ENCODE results near the gene BCAN.

Gene BCAN

DNA sequence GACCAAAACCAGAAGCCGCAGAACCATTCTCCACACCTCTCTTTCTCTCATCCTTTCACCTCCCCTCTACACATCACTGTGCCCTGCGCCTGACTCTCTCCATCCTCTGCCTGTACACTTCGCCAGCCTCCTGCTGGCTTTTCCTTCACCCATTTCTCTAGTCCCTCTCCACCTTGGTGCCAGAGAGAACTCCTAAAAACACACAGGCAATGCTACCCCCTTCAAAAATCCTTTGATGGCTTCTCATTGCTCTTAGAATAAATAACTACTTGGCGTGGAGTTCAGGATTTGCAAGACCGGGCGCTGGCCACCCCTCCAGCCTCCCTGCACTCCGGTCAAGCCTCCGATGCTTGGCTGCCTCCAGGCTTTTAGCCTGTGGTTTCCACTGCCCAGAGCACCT lies 54.8 kb downstream of the BCAN start:
- DNase-seq (ENCODE audit: low read depth in 1 of 2, low spot score in 1 of 2), result peak in 1 of 2 experiments; percentile 69
- TF ChIP-seq JUND (IDR thresholded peaks at IDR 0.05; ENCODE audit: low read depth), result no peak
- in situ Hi-C loops (cut with HindIII; ENCODE audit: low pct_unique_long_range_greater_than_20kb, low sequenced_read_pairs), result no loop called here

DNA sequence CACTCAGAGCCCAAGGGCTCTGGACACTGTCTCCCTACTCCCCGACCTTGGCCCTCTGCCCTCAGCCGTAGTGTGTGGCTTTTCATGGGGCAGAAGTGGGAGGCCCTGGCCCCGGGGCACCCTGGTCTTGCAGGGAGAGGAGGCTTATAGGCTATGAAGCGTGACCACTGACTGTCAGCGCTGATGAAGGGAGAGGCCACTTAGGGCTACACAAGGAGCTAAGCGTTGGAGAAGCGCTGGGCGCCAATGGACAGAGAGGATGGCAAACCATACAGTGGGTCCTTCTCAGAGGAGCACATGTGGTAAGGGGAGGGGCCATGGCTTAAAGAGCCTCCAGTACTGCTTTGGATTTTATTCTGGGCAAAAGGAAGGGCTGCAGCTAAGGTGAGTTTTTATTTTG lies 55.6 kb downstream of the BCAN start:
- TF ChIP-seq JUND (IDR thresholded peaks at IDR 0.05; ENCODE audit: low read depth), result no peak
- in situ Hi-C loops (cut with HindIII; ENCODE audit: low pct_unique_long_range_greater_than_20kb, low sequenced_read_pairs), result no loop called here
- peak in 1 of 2 experiments; percentile 84 for DNase-seq (ENCODE audit: low read depth in 1 of 2, low spot score in 1 of 2)

DNA sequence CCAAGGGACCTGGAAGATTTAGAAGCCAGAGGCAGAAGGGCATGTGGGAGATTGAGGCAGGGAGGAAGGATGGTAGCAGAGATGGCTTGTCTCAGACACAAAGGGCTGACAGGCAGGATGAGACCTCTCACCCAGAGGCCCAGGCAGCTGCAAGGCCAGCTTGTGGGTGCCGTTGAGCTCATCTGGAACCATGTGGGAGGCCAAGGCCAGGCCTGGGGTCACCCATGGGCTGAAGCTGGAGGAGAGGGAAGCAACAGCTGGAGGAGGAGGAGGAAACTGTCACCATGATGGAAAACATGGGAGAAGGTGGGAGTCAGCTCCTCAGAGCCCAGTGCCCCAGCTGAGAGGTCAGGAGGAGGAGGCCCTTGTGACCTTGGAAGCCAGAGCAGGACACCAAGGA lies 57.1 kb downstream of the BCAN start:
- DNase-seq (ENCODE audit: low read depth in 1 of 2, low spot score in 1 of 2), result no peak
- in situ Hi-C loops (cut with HindIII; ENCODE audit: low pct_unique_long_range_greater_than_20kb, low sequenced_read_pairs), result no loop called here
- no peak for TF ChIP-seq JUND (IDR thresholded peaks at IDR 0.05; ENCODE audit: low read depth)

DNA sequence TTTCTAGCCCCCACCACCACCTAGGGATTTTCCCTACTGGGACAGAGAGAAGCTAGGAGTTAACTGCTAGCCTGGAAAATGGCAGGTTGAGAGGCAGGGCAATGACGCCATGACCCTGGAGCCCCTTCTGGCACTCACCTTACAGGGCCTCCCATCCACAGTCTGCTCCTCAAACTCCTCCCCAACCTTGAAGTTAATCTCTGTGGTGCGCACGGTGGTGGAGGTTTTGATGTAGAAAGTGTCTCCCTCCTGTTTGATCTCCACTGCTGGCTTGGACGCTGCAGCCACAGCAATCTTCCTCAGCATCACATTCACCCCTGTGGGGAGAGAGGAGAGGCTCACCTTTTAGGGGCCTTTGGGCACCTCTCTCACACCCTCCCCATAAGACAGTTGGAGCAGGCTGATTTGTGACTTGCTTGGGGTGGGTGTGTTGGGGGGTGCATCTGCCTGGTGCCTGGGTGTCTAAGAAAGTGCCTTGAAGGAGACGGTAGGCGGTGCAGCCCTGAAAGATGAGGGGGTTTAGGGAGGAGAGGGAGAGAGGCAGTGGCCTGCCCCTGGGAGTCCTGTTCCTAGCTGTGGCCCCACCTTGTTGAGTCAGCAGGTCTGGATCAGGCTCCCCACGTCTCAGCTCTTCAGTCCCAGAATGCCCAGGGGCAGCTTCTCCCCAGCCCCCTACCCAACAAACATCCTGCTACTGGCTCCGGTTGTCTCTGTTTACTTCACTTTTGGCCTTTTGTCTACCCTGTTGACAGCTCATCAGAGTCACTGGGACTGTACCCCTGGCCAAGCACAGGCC lies 59.0 kb downstream of the BCAN start:
- no peak for DNase-seq (ENCODE audit: low read depth in 1 of 2, low spot score in 1 of 2)
- no peak for TF ChIP-seq JUND (IDR thresholded peaks at IDR 0.05; ENCODE audit: low read depth)
- in situ Hi-C loops (cut with HindIII; ENCODE audit: low pct_unique_long_range_greater_than_20kb, low sequenced_read_pairs), result no loop called here

DNA sequence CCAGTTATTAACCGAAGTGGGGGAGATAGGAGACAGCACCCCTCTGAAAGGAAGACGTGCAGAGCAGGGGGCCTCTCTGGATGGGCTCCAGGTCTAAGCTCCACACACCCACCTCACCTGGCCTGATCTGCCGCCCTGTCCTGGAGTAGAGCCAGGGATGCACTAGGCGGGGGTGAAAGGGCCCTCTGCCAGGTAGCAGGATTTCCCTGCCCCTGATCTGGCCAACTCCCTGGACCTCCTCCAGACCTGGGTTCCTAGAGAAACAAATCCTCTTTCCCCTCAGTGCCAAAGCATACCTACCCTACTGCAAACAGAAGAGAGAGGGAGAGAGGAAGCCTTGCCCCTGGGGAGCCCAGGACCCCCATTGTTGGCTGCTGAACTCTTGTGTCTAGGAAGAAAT lies 61.4 kb downstream of the BCAN start:
- no peak for TF ChIP-seq JUND (IDR thresholded peaks at IDR 0.05; ENCODE audit: low read depth)
- in situ Hi-C loops (cut with HindIII; ENCODE audit: low pct_unique_long_range_greater_than_20kb, low sequenced_read_pairs), result no loop called here
- no peak for DNase-seq (ENCODE audit: low read depth in 1 of 2, low spot score in 1 of 2)

DNA sequence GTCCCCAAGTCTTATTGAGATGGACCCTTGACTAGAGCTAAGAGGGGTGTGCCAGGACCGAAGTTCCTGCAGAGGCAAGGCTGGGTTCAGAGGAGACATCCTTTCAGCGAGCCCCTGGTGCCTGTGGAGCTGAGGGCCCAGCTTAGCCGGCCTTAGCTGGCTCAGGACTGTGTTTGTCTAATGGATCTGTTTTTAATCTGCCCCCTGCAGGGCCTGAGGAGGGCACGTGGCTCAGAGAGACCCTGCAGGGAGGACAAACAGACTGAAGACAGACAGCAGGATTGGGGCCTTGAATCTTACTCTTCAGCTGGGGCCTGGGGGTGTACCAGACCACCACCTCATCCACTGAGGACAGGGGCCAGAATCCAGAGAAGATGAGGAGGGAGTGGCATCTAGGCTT lies 61.8 kb downstream of the BCAN start:
- no peak for DNase-seq (ENCODE audit: low read depth in 1 of 2, low spot score in 1 of 2)
- in situ Hi-C loops (cut with HindIII; ENCODE audit: low pct_unique_long_range_greater_than_20kb, low sequenced_read_pairs), result no loop called here
- no peak for TF ChIP-seq JUND (IDR thresholded peaks at IDR 0.05; ENCODE audit: low read depth)

DNA sequence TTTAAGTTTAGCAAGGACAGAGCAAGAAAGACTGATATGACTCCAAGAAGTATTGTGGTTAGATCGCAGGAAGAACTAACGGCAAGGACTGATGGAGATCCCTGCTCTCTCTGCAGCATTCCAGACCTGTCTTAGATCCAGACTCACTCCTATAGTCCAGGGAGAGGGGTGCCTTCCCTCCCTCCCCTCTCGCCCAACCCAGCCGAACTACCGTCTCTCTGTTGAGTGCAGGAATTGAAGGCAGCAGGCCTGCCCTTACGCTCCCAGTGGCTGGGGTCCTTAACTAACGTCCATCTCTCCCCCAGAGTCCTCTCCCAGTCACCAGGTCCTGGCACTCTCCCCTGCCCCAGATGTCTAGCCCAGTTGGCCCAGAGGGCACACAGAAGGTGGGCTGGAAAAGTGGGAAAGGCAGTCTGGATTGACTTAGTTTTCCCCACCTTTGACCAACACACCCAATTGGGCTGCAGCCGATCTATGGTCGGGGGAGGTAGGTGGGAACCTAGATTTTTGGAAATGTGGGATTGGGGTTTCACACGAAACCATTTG lies 62.3 kb downstream of the BCAN start:
- in situ Hi-C loops (cut with HindIII; ENCODE audit: low pct_unique_long_range_greater_than_20kb, low sequenced_read_pairs), result no loop called here
- DNase-seq (ENCODE audit: low read depth in 1 of 2, low spot score in 1 of 2), result no peak
- no peak for TF ChIP-seq JUND (IDR thresholded peaks at IDR 0.05; ENCODE audit: low read depth)

DNA sequence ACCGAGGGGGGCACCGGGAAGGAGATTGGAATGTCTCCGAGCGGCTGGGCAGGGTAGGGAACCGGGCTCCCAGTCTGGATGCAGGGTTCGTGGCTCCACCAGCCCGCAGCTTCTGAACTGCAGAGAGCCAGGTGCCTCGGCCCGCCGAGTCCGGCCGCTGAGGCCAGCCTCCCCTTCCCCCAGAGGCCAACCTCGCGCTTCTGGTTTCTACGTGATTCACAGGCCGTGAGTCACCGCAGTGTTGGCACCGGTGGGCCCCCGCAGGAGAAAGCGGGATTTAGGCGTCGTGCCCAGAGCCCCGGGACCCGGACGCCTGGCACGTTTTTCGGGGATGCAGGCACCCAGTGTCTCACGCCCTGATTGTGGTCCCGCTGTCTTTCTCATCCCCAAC lies 63.0 kb downstream of the BCAN start:
- in situ Hi-C loops (cut with HindIII; ENCODE audit: low pct_unique_long_range_greater_than_20kb, low sequenced_read_pairs), result no loop called here
- DNase-seq (ENCODE audit: low read depth in 1 of 2, low spot score in 1 of 2), result peak in 1 of 2 experiments; percentile 74
- TF ChIP-seq JUND (IDR thresholded peaks at IDR 0.05; ENCODE audit: low read depth), result no peak

DNA sequence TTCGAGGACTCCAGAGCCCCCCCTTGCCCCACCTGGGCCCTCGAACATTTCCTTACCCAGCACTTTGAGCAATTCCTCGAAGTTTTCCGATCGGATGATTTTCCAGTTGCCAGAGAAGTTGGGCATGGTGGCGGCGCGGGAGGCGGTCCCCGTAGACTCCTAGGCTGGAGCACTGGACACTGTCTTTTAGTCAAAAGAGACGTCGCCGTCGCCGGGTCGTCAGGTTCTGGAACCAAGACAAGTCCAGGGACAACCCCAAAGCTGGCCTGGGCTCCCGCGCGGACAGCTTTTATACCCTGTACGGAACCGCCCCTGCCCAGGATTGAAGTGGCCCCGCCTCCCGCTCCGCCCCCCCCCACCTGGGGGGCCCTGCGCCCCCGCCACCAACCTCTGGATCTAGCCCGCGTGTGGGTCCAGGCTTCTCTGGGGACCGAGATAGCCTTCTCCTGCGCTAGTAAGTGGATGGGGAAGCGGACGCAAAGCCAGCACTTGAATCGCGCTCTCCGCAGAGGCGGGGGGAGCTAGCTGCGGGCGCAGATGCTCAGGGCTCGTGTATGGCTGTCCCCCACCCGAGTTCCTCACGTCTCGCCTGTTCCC lies 63.5 kb downstream of the BCAN start, which contains the start of gene CRABP2:
CRABP2 (minus strand) TSS at position 263 of the 597 bp plus-strand sequence; CDS start at position 126, 137 bp downstream.
- in situ Hi-C loops (cut with HindIII; ENCODE audit: low pct_unique_long_range_greater_than_20kb, low sequenced_read_pairs), result no loop called here
- DNase-seq (ENCODE audit: low read depth in 1 of 2, low spot score in 1 of 2), result peak in 1 of 2 experiments; percentile 82
- TF ChIP-seq JUND (IDR thresholded peaks at IDR 0.05; ENCODE audit: low read depth), result no peak

DNA sequence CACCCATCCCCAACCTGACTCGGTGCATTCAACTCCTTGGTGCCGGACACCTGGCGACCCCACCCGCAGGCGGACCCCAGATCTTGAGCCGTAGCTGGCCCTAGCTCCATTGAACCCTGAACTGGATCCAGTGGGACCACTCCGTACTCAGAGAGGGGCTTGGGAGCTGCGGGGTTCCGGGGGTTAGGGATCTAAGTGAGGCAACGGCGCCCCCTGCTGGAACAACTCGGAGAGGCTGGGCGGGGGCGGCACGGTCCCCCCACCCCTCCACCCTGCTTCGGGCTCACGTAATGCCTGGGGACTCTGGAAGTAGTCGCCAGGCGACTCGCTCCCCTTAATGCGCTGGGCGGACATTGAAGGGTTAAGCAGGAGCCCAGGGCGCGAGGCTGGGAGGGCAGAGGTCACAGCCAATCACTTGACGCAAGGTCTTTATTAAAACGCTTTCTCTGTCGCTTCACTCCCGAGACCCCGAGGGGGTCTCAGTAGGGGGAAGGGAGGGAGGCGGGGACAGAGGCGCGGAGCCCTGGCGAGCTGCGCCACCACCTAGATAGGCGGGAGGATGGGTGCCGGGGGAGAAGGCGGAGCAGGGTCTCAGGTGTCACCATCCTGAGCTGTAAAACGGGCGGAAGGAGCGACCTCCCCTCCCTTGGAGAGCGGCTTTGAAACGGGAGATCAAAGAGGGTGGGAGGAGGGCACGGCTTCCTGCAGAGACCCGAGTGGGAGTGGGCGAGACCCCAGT lies 64.2 kb downstream of the BCAN start:
- no peak for TF ChIP-seq JUND (IDR thresholded peaks at IDR 0.05; ENCODE audit: low read depth)
- peak in 1 of 2 experiments; percentile 79 for DNase-seq (ENCODE audit: low read depth in 1 of 2, low spot score in 1 of 2)
- in situ Hi-C loops (cut with HindIII; ENCODE audit: low pct_unique_long_range_greater_than_20kb, low sequenced_read_pairs), result no loop called here

DNA sequence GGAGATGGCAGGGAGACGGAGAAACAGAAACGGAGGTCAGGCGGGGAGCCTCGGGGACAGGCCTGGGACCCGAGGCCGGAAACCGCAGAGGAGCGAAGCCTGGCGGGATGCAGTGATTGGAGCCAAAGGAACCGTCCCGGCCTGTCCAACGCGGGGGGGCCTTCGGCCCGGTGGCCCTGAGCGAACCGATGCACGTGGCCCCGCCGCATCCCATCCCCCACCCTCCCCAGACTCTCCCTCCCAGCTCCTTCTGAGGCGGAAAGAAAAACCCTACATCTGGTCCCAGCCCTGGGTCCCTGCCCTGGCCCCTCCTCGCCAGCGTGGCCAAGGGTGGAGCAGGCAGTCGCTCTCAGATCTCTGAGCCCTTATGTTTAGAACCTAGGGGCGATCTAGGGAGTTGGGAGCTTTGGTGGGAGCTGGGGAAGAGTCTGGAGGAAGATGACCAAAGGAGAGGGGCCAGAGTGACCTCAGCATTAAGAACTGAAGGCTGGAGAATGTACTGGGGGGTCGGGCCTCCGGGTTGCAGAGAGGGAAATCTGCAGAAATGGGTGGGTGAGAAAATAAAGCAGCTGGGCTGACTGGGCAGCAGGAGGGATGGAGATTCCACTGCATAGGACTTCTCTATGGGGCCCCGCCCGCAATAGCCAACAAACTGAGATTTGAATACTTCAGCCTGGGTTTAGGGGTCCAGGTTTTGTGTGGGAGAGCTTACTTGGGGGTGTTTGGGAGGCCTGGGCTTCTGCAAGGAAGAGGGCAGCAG lies 64.9 kb downstream of the BCAN start:
- in situ Hi-C loops (cut with HindIII; ENCODE audit: low pct_unique_long_range_greater_than_20kb, low sequenced_read_pairs), result no loop called here
- peak in 1 of 2 experiments; percentile 60 for DNase-seq (ENCODE audit: low read depth in 1 of 2, low spot score in 1 of 2)
- TF ChIP-seq JUND (IDR thresholded peaks at IDR 0.05; ENCODE audit: low read depth), result no peak
